Measurements from ENCODE around the gene USP40. TPM values are rescaled to one million over a fixed set of nuclear protein-coding genes. Genes with fewer than 3 reads are reported as not detected.

USP40 gene
- total and polyA plus RNA-seq, 10 of the 15 experiments (the other 5 are each of a cell fraction or from before 2014, with no cell fraction given), result 3.4 to 20.8 (median 15.2) TPM

- TF ChIP-seq POLR2AphosphoS2 (IDR thresholded peaks at IDR 0.05; ENCODE audit: low read depth, low read length) (peak; percentile 52; the same call in 1 of the 2 replicates), POLR2A (IDR thresholded peaks at IDR 0.05; ENCODE audit: low read depth, low read length) (peak; percentile 90), ZBTB33 (IDR thresholded peaks at IDR 0.05) (no peak), CBX5 (IDR thresholded peaks at IDR 0.05; ENCODE audit: low read depth) (peak; percentile 39; the same call in 1 of the 2 replicates), RUNX3 (IDR thresholded peaks at IDR 0.05; ENCODE audit: low read length) (peak; percentile 42), ZNF687 (IDR thresholded peaks at IDR 0.05) (0 out of 2 replicates have a peak, but pooled peaks have one; percentile 30), RELA (IDR thresholded peaks at IDR 0.05; ENCODE audit: borderline replicate concordance, partially characterized antibody) (no peak), ZNF274 (IDR thresholded peaks at IDR 0.05; ENCODE audit: insufficient read depth, insufficient read length) (no peak), CBFB (IDR thresholded peaks at IDR 0.05; ENCODE audit: low read depth) (peak; percentile 55; the same call in 1 of the 2 replicates), MXI1 (IDR thresholded peaks at IDR 0.05; ENCODE audit: low read depth, low read length) (peak; percentile 62; the same call in 1 of the 2 replicates)
Measured at GRCh38 chr2:233566141-233566956, at the start of gene USP40 (continued).

All from GM12878 (cell line).